Sciatic nerve (tissue), 2 donors: ENCODE results near the gene SAMD8. TPM values are rescaled to one million over a fixed set of nuclear protein-coding genes. Genes with fewer than 3 reads are reported as not detected.
"Not testable (repeated sequence)": the region's sequence is repeated elsewhere in the genome, so short reads cannot be mapped to it uniquely, and the experiment has no call there.

Experiments used
- ATAC-seq: fragments of 200-7000 bp; cut with Tn5 transposase; one replicate; pipeline ENCODE4 v1.9.1; 2020; ENCODE audit warnings: mild to moderate bottlenecking, moderate library complexity
- DNase-seq: peaks from one replicate; pipeline ENCODE4 v3.0.0-alpha.2; 2020; ENCODE audit warnings: low spot score
- intact Hi-C: fragments of 100-400 bp; cut with DNase I; formaldehyde crosslinking; loops from one replicate; pipeline ENCODE4 v1.14.2; 2022
- total RNA-seq: library from RNA; stranded (reverse); fragmentation: NEBNext Ultra II Directional; extraction: Animal tissue kit (Norgen Biotek cat#: 25700); gene quantifications from one replicate; pipeline ENCODE4 v1.2.1, GENCODE V29; 2021
- donor health status: DM: no; HTN: no; CAD: no.
- donor health status: DM: no; HTN: no; CAD: no.

SAMD8 gene
- total RNA-seq, 1 donor from 2014 or later: 51.4 TPM

GRCh38 chr10:75203724-75204123, 92.3 kb downstream of the SAMD8 start:
- ATAC-seq (no peak), DNase-seq (peak; percentile 27)

GRCh38 chr10:75205908-75206307, 94.5 kb downstream of the SAMD8 start:
- intact Hi-C loops: no loop called here
- DNase-seq (peak; percentile 1), ATAC-seq (no peak)

More at GRCh38 chr10:75203724-75204123, 92.3 kb downstream of the SAMD8 start:
- intact Hi-C loops: no loop called here

- ATAC-seq, intact Hi-C loops: not testable (repeated sequence)
- peak; percentile 45 for DNase-seq
Observed at GRCh38 chr10:75206638-75207037, 95.2 kb downstream of the SAMD8 start.

- DNase-seq (peak; percentile 18), ATAC-seq (no peak)
- intact Hi-C loops: no loop called here
Observed at GRCh38 chr10:75207079-75207856, 95.8 kb downstream of the SAMD8 start.

- DNase-seq: no peak
- ATAC-seq: no peak
Observed at GRCh38 chr10:75207857-75208144, 96.3 kb downstream of the SAMD8 start.

GRCh38 chr10:75208181-75208580, 96.7 kb downstream of the SAMD8 start:
- intact Hi-C loops: no loop called here
- DNase-seq: peak; percentile 33

More at GRCh38 chr10:75207857-75208144, 96.3 kb downstream of the SAMD8 start:
- intact Hi-C loops: no loop called here

GRCh38 chr10:75209086-75209920, 97.8 kb downstream of the SAMD8 start:
- DNase-seq (peak; percentile 62), ATAC-seq (no peak)
- intact Hi-C loops: no loop called here

More at GRCh38 chr10:75208181-75208580, 96.7 kb downstream of the SAMD8 start:
- ATAC-seq: no peak

- DNase-seq: peak; percentile 87
- intact Hi-C loops: no loop called here
- ATAC-seq: peak; percentile 93
Observed at GRCh38 chr10:75209921-75210281, 98.4 kb downstream of the SAMD8 start.

- intact Hi-C loops: no loop called here
- ATAC-seq (peak; percentile 99), DNase-seq (peak; percentile 95)
Observed at GRCh38 chr10:75210282-75211006, 99.0 kb downstream of the SAMD8 start, which contains the start of gene VDAC2. Gene VDAC2, plus strand, starts transcription at chr10:75210796. Its CDS starts 363 bp downstream, at chr10:75211159.

- intact Hi-C loops: no loop called here
- DNase-seq (peak; percentile 42), ATAC-seq (no peak)
Observed at GRCh38 chr10:75211007-75211691, 99.7 kb downstream of the SAMD8 start.

- ATAC-seq: no peak
- intact Hi-C loops: no loop called here
- DNase-seq: peak; percentile 6
Observed at GRCh38 chr10:75212343-75212742, 100.9 kb downstream of the SAMD8 start.

- ATAC-seq: no peak
- peak; percentile 12 for DNase-seq
- intact Hi-C loops: no loop called here
Observed at GRCh38 chr10:75220274-75220673, 108.8 kb downstream of the SAMD8 start.

GRCh38 chr10:75221492-75221891, 110.0 kb downstream of the SAMD8 start:
- ATAC-seq, intact Hi-C loops: not testable (repeated sequence)
- DNase-seq: peak; percentile 35

GRCh38 chr10:75223507-75223906, 112.1 kb downstream of the SAMD8 start:
- ATAC-seq: no peak
- DNase-seq: no peak
- intact Hi-C loops: no loop called here

GRCh38 chr10:75226095-75226494, 114.6 kb downstream of the SAMD8 start:
- no peak for DNase-seq
- peak; percentile 7 for ATAC-seq
- intact Hi-C loops: no loop called here

GRCh38 chr10:75226656-75227055, 115.2 kb downstream of the SAMD8 start:
- ATAC-seq: peak; percentile 9
- DNase-seq: peak; percentile 36

GRCh38 chr10:75228278-75228677, 116.8 kb downstream of the SAMD8 start:
- intact Hi-C loops: no loop called here
- DNase-seq: peak; percentile 22

More at GRCh38 chr10:75226656-75227055, 115.2 kb downstream of the SAMD8 start:
- intact Hi-C loops: no loop called here

GRCh38 chr10:75228834-75229233, 117.4 kb downstream of the SAMD8 start:
- ATAC-seq (no peak), DNase-seq (peak; percentile 9)
- intact Hi-C loops: no loop called here

More at GRCh38 chr10:75228278-75228677, 116.8 kb downstream of the SAMD8 start:
- no peak for ATAC-seq

- ATAC-seq (no peak), DNase-seq (no peak)
- intact Hi-C loops: loop anchor here (10.0 kb wide), 1 partner anchor 965 kb away; no protein-coding TSS in a partner anchor
Observed at GRCh38 chr10:75229971-75230370, 118.5 kb downstream of the SAMD8 start.
